GM12892 (cell line): ENCODE results near the gene MALRD1.

ENCODE experiments used
- POLR2A ChIP-seq: IDR thresholded peaks from 2 replicates; pipeline ENCODE4 v1.6.1; 2011; ENCODE audit warnings: low read depth, low read length, control low read depth
- POLR2AphosphoS5 ChIP-seq: IDR thresholded peaks from 2 replicates; pipeline ENCODE4 v1.6.1; 2011; ENCODE audit warnings: low read depth, low read length, control low read depth
- TAF1 ChIP-seq: IDR thresholded peaks from 2 replicates; pipeline ENCODE4 v1.6.1; 2011; ENCODE audit warnings: low read depth, mild to moderate bottlenecking, control low read depth, low read length, borderline replicate concordance

- TF ChIP-seq POLR2AphosphoS5 (no peak), POLR2A (no peak), TAF1 (no peak)
Observed at GRCh38 chr10:19750972-19751371, 702.4 kb downstream of the MALRD1 start.
